HG02798 (cell line): Measurements from ENCODE around the gene BMP6.
"Not testable (repeated sequence)": the region's sequence is repeated elsewhere in the genome, so short reads cannot be mapped to it uniquely, and the experiment has no call there.

Experiments
- ATAC-seq: cut with Tn5 transposase; IDR thresholded peaks from one replicate; pipeline ENCODE4 v1.9.1; 2021; ENCODE audit warnings: mild to moderate bottlenecking; ENCODE audit not compliant: unreplicated experiment, poor library complexity

Gene BMP6

DNA sequence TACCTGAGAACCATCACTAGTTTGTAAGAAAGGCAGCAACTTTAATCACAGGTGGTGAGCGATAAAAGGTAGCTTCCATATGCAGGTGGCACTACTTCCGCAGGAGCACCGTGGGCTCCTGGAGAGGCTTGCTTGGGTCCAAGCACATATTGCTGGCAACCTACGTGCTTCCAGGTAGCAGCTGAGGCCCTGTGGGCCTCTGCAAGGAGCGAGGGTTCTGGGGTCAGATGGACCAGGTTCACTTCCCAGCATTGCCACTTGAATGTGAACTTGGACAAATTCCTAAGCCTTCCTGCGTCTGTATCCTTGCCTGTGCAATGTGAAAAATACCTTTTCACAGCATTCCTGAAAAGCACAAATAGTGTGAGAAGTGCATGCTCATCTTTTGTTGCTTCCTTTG lies 153.7 kb downstream of the BMP6 start:
- ATAC-seq = no peak

DNA sequence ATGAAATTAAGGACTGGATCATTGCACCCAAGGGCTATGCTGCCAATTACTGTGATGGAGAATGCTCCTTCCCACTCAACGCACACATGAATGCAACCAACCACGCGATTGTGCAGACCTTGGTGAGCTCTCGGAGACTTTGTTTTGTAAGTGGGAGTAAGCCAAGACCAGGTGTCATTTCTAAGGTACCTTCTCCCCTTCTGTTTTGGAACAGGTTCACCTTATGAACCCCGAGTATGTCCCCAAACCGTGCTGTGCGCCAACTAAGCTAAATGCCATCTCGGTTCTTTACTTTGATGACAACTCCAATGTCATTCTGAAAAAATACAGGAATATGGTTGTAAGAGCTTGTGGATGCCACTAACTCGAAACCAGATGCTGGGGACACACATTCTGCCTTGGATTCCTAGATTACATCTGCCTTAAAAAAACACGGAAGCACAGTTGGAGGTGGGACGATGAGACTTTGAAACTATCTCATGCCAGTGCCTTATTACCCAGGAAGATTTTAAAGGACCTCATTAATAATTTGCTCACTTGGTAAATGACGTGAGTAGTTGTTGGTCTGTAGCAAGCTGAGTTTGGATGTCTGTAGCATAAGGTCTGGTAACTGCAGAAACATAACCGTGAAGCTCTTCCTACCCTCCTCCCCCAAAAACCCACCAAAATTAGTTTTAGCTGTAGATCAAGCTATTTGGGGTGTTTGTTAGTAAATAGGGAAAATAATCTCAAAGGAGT lies 154.2 kb downstream of the BMP6 start:
- ATAC-seq = no peak

DNA sequence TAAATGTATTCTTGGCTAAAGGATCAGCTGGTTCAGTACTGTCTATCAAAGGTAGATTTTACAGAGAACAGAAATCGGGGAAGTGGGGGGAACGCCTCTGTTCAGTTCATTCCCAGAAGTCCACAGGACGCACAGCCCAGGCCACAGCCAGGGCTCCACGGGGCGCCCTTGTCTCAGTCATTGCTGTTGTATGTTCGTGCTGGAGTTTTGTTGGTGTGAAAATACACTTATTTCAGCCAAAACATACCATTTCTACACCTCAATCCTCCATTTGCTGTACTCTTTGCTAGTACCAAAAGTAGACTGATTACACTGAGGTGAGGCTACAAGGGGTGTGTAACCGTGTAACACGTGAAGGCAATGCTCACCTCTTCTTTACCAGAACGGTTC lies 154.8 kb downstream of the BMP6 start:
- ATAC-seq = no peak

DNA sequence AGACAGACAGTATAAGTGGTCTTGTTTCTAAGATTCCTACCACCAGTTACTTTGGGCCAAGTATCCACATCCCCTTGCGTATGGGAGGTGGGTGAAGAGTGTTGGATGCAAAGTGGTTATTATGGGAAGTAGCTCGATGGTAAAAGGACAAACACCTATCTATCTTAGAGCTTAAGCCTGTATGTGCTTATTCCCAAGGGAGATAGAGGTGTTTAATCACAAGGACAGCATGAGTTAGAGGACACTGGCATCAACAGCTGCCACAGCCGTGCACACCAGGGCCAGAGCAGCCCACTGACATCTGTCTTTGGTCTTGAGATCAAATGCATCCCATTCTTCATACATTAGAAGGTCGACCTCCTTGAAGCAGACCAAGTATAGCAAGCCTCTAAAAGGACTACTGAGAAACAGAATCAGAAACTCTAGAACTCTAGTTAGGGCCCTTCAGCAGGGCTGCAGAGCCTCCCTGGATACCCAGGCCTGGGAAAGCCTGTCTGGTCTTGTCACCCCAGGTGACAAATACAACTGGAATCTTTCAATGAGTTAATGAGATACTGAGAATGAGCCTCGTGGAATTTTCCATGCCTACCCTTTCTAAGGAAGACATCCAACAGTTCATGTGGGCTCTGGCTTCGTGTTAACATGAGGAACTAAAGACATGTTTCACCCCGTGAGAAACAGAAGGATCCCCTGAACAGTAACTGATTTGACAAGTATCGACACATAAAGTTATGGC lies 156.0 kb downstream of the BMP6 start:
- no peak for ATAC-seq

DNA sequence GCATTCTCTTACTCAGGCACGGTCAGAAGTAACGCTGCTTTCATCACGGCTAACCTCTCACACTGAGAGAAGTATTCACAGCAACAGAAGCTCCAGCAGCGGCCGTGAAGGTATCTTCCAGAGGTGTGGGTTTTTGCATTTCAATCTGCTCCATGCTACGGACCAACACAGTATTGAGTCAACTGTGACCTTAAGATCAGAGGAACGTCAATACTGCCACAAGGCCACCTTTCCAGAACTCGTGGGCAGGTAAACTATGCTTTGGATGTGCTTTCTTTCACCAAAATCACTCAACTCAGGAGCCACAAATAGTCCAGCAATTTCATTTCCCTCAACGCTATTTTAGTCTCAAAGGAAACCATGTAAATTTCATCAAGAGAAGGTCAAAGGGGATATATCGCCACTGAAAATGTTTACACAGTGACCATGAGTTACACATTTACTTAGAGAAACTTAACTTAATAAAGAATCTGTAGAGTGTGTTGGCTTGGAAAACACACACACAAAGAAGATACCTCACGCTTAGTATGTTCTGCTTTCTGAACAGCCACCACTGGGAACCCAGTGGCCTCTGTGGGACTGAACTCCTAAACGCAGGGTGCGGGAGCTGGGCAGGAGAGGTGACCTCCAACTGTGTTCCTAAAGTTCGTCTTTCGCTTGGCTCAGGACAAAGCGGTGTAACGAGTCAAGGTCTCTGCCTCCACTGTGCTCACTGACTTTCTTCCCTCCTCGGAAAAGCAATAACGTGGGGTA lies 156.8 kb downstream of the BMP6 start:
- ATAC-seq = no peak

- no peak for ATAC-seq
These were observed 157.5 kb downstream of the BMP6 start for GRCh38 chr6:7883381-7883780.

DNA sequence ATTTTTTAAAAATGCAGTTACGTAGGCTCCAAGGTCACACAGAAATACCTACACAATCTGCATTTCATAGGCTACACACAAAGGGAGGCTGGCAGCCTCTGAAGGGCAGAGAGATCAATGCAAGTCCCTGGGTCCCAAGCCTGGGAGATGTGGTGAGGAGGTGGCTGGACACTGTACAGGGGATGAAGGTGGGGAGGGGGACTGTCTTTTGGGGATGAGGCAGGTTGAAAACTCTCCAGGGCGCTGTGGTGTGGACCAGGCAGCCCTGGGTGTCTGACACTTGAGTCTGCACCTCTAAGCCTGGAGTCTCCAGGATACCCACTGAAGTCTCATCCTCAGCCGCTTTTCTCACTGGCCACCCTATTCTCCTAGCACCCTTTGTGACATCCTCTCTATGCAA lies 160.2 kb downstream of the BMP6 start:
- ATAC-seq = no peak

GRCh38 chr6:7887278-7887991 lies 161.5 kb downstream of the BMP6 start:
- ATAC-seq = no peak

- no peak for ATAC-seq
These were observed 162.9 kb downstream of the BMP6 start for GRCh38 chr6:7888587-7889357.

GRCh38 chr6:7891078-7891872 lies 165.4 kb downstream of the BMP6 start:
- no peak for ATAC-seq

DNA sequence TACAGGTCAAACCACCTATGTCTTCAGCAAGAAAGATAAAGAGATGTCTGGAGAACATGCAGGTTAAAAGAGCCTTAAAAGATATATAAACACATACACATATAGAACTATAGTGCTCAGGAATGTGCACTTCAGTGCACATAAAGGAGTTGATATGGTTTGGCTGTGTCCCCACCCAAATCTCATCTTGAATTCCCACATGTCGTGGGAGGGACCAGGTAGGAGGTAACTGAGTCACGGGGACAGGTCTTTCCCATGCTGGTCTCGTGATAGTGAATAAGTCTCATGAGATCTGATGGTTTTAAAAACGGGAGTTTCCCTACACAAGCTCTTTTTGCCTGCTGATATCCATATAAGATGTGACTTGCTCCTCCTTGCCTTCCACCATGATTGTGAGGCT lies 166.5 kb downstream of the BMP6 start:
- not testable (repeated sequence) for ATAC-seq

DNA sequence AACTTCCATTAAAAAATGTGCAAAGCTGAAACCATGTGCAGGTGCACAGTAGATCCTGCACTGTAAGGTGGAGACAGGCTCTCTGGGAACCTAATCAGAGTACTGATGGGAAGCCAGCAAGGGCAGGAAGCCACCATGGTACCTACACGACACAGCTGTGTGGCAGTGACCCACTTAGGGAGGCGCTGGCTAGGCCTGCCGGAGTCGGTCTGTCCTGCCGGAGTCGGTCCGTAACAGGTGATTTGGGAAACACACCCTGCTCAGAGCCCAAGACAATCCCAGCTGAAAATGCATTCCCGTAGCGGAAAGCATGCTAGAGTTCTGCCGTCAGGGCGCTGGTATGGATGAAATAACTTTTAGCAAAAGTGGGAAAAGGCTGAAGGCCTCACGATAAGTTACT lies 167.4 kb downstream of the BMP6 start:
- no peak for ATAC-seq

GRCh38 chr6:7894262-7895124 lies 168.6 kb downstream of the BMP6 start:
- ATAC-seq = no peak

- no peak for ATAC-seq
These were observed 169.2 kb downstream of the BMP6 start for GRCh38 chr6:7895125-7895423.

GRCh38 chr6:7896465-7896987 lies 170.6 kb downstream of the BMP6 start:
- ATAC-seq = no peak

GRCh38 chr6:7897461-7898192 lies 171.7 kb downstream of the BMP6 start:
- ATAC-seq = peak; percentile 68

GRCh38 chr6:7898193-7898586 lies 172.3 kb downstream of the BMP6 start:
- not testable (repeated sequence) for ATAC-seq
